HG03196 (cell line): Measurements from ENCODE around the gene GRK5.

ENCODE experiments used
- ATAC-seq: cut with Tn5 transposase; IDR thresholded peaks from one replicate; pipeline ENCODE4 v1.9.1; 2021; ENCODE audit not compliant: unreplicated experiment

The GRK5 gene

DNA sequence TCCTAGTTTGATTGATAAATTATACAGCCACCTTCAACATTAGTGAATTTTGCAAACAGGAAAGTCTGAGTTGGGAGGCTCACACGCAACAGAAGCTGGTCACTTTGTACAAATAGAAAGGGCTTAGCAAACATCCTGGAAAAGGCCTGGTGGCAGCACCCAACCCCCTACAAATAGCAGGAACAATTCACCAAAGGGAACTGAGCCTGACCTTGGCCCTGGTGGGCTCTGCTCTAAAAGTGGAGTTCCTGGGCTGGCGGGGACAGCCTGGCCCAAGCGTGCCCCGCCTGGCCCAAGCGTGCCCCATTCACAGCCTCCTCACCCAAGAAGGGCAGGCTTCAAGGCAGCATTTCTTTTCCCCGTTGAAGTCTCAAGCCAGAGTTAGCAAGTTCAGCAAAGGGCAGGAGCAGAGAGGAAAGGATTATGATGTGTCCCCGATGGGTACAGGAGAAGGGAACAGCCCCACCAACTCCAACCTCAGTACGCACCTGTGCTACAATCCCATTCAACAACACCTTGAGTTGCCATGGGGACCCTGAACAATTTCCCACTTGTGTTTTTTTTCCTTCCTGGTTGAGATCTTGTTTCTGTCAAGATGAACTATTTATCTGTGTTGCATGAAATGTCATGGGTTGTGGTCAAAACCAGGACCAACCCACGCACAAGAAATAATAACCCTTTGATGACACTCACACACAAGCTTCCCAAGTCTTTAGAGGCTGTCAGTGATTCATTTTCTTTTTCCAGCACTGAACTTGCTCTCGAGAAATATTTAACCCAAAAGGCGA lies 291.7 kb downstream of the GRK5 start:
- ATAC-seq, result no peak

DNA sequence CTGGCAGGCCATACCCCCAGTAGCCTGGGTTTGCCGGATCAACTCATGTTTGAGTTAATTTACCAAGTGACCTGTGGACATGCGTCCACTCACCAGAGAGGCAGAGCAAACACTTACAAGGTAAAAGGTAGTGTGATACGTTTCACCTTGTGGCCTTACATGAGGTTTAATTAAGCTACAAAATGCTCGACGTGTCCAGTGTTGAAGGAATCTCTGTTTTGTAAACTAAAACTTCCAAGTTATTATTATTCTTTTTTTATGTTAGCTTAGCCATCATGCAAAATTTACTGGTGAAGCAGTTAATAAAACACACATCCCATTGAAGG lies 292.3 kb downstream of the GRK5 start:
- no peak for ATAC-seq

DNA sequence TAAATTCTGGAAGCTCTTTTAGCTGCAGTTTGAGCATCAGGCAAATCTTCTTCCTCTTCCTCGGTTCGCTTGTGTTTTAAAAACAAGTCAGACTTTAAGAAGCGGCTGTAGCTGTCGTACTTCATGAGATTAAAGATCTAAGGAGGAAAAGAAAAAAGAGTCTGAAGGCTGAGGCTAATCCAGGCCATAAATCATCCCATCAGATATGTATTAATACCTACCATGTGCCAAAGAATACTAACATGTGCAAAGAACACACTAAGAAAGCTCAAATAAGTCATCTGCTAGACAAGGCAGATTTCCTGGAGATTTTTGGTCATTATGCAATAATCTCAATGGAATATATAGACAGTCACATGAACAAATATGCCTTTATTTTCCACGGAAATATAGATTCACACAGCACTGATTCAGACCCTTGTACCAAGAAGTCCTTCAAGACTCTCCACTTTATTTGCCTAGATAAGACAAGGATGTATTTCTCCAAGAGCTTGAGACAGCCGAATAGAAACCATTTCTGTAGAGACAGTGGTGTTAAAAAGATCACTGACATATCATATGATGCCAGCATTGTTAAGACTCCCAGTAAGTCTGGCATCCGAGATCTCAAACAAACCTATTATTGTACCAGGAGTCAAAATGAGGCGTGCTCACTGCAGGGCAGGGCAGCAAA lies 292.9 kb downstream of the GRK5 start:
- no peak for ATAC-seq

DNA sequence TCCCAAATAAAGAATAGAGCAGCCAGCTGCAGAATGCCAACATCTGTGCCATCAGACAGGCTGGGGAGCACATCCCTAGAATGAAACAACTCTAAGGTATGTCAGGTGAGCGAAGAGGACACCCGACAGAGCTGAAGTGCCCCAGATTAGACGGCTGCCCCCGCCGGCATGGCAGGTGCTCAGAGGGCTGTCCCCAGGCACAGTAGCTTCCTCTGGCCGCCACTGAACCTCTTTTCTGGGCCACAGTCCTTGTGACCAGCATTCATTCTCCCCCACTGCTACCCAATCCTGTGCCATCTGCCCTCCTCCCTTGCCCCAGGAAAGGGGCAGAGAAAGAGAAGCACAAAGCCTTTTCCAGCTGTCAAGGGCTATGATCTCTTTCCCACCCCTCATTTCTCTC lies 293.4 kb downstream of the GRK5 start:
- no peak for ATAC-seq

DNA sequence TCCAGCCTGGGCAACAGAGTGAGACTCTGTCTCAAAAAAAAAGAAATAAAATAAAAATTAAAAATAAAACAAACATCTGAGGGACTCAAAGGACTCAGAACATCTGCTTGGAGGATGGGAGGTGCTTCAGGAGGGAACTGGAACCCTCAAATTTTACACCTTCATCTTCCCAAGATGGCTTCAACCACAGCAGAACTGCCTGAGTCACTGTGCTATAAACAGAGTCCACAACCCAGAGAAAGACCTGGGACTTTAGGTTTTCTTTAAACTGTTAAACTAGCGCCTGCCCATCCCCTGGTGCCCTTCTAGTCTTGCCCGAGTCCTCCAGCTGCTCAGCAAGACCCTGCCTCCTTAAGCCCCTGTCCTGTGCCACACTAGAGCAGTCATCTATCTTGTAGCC lies 294.3 kb downstream of the GRK5 start:
- ATAC-seq, result no peak

DNA sequence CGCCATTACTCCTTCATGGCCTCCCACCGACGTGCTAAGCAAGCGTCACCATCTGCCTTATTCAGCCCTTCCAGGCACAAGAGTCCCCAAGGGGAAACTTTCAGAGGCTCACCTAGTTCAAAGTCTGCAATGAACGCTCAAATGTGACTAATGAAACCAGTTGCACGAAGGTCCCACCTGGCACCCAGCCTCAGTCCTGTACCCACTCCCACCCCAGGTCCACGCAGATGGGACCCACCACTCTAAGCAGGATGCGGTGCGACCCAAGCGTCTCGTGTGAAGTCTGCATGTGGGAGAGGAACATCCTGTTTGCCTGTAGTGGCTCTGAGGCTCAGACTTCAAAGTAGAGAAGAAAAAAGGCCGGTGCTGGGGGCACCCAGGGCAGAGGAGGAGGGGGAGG lies 294.8 kb downstream of the GRK5 start:
- peak; percentile 47 for ATAC-seq

DNA sequence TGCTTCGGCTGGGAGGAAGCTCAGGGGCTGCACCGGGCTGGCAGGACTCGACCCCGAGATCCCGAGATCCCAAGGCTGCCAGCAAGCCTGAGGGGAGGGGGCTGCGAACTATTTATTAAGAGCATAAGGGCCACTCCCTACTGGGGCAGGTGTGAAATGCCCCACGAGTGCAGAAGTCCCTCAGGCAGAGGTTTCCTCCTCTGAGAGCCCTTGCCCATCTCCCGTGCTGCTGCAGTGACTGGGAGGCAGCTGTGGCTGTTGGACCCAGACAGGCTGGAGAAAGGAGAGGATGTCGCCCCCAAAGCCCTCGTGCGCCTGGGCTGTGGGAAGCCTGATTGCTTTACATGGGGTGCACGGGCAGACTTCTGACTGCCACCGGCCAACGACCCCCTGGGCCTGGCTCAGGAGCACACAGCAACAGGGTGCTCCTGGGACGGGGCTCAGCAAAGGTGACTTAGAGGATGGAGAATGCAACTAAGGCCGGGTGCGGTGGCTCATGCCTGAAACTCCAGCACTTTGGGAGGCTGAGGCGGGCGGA lies 295.3 kb downstream of the GRK5 start:
- no peak for ATAC-seq

DNA sequence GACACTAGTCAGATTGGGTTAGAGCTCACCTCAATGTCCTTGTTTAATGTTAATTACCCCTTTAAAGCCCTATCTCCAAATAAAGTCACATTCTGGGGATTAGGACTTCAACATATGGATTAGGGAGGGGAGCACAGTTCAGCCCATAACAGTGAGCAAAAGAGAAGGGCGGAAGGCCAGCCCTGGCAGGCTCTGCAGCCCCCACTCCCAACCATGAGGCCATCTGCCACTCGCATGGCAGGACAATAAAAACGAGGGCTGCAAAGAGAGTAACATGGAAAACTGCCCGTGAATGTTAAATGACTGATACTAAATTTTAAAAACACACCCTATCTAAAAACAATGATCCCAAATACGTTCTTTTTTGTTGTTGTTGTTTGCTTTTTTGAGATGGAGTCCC lies 296.4 kb downstream of the GRK5 start:
- ATAC-seq, result no peak

DNA sequence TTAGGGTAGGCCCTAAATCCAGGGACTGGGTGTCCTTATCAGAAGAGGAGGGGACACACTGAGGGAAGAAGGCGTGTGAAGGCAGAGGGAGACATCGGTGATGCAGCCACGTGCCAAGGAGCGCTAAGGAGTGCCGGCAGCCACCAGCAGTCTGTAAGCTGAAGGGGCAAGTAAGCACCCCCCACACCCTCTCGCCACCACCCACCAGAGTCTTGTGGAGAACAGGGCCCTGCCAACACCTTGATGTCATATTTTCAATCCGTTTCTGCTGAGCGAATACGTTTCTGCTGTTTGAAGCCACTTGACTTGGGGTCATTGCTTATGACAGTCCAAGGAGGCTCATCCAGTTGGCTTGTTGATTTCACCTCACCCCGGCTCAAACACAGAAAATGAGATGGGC lies 297.3 kb downstream of the GRK5 start:
- no peak for ATAC-seq

DNA sequence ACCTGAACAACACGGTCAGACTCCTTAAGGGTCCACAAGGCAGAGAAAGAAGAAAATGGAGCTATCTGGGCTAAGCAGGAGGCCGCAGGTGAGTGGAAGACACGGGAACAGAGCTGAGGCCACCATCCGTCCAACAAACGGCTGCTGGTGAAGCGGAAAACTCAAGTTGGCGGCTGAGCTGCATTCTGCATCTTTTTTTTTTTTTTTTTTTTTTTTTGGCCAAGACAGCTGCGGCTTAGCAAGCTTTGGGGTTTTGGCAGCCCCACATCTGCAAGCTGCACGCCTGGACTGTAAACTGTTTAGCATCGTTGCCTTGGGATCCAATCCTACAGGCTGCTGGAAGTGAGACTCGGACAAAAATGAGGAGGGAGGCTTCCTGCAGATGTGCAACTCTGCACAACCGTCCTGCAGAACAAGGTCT lies 297.8 kb downstream of the GRK5 start:
- no peak for ATAC-seq
